HUDEP-2 (cell line): ENCODE data around the gene PHKA1.
A peak's percentile ranks its signal among the peaks of the same experiment; 100 is the strongest.
"Not testable (repeated sequence)": the region's sequence is repeated elsewhere in the genome, so short reads cannot be mapped to it uniquely, and the experiment has no call there.

Experiments used
- DNase-seq, 76 experiments: peaks; one replicate each; lab custom pipeline; 2025; ENCODE audit not compliant: unreplicated experiment in 76 of 76; lab: John Stamatoyannopoulos, UW

The PHKA1 gene

GRCh38 chrX:72669508-72669907, 44.6 kb downstream of the PHKA1 start:
- DNase-seq = not testable (repeated sequence)

DNA sequence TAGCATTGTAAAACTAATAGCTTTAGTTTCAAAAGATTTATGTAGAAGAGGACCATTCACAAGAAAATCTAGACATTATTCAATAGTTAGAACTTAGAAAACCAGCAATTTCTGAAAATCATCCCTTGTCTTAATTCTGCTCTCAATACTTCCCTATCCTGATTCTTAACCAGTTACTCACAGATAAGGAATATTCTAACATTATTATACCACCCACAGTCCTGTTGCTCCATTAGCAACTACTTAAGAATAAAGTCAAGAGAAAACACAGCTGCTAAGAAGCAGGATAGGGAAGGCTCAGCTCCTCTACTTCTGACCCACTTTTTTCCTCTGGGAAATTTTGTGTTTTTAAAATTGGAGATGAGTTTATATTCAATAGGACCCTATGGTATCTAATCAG, 47.7 kb downstream of the PHKA1 start:
- no peak for DNase-seq

DNA sequence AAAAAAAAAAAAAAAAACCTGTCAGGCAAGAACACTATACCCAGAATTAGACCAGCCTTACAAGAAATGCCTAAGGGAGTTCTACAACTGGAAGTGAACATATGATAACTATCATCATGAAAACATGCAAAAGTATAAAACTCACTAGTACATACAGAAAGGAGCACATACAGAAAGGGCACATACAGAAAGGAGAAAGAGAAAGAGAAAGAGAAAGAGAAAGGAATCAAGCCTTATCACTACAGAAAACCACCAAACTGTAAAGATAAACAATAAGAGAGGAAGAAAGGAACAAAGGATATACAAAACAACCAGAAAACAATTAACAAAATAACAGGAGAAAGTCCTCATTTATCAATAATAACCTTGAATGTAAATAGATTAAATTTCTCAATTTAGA, 50.4 kb downstream of the PHKA1 start:
- DNase-seq = no peak

- DNase-seq = no peak
Observed at GRCh38 chrX:72662020-72662747, 51.9 kb downstream of the PHKA1 start.

DNA sequence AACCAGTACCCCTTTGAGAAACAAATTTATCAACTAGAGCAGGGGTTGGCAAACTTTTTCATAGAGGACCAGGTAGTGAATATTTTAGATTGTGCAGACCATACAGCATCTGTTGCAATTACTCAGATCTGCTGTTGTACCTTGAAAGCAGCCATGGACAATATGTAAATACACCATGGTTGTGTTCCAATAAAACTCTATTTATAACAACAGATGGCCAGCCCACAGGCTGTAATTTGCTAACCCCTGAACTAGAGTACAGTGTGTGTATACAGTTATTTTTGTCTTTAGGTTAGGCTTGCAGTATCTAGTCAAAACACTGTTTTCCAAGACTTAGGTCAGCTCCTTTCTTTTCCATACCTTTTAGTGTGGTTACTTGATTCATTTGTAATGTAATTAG, 54.4 kb downstream of the PHKA1 start:
- no peak for DNase-seq

DNA sequence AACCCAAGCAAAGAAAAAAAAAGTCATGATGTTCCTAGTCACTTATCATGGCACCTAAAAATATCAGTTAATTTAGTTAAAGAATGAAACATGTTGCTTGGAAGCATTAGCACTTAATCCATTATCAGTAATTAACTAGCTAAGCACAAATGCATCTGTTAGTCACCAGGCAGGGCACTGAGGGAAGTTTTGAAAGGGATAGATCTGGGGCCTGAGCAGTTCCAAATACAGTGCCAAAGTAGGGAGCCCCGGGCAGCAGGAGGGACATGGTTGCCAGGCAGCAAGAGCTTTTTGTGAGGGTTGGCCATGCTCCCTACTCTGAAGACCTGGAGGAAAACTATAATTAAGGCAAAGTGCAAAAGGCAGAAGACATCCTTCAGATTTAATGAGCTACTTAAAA, 62.0 kb downstream of the PHKA1 start:
- DNase-seq = no peak

DNA sequence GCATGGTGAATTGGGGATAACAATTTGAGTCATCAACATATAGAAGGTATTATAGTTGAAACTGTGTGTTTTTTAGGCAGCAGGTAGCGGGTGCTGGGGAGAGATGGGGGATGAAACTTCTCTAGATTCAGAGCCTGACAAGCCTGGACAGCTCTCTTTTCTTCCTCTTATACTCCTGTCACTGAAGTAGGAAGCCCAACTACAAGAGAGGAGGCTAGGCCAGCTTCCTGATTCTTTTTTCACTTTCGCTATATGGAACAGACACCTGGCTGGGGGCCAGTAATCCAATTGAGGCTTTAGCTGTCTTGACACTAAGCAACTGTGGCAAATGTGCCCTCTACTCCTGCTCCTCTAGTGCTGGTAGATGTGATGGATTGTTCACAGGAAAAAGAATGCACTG, 69.2 kb downstream of the PHKA1 start:
- no peak for DNase-seq

DNA sequence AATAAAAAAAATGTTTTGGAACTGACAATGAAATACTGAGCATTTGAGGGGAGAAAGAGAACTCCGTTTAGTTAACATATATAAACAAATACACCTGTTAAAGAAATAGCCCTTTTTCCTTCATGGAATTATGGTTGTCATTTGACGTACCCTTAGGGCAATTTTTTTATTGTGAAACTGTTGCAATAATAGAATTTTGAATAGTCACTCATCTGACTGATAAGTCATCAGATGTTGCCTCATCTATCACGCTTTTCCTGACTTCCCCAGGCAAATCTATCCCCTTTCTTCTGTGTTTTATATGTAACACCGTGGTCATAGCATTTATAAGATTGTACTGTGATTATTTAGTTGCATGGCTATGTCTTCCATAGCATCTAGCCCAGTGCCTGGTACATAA, 72.5 kb downstream of the PHKA1 start:
- DNase-seq = no peak

- no peak for DNase-seq
Observed at GRCh38 chrX:72635930-72636329, 78.2 kb downstream of the PHKA1 start.

DNA sequence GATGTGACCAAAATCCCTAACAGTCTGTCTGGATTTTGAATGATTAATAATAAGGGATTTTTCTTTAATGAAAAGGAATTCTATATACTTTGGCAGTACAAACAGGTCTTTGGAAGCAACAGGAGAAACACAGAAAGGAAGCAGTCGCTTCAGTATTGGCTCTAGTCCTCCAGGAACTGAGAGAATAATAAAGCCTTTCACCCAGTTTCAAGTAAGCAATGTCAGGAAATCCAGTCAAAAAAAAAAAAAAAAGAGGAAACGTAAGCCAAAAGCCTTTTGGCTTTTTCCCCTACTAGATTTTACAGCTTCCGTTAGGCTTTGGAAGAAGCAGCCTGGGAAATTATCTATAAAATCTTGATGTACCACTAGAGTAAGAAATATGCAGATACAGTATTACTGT, 79.8 kb downstream of the PHKA1 start:
- no peak for DNase-seq

- no peak for DNase-seq
Observed at GRCh38 chrX:72630185-72630584, 83.9 kb downstream of the PHKA1 start.

DNA sequence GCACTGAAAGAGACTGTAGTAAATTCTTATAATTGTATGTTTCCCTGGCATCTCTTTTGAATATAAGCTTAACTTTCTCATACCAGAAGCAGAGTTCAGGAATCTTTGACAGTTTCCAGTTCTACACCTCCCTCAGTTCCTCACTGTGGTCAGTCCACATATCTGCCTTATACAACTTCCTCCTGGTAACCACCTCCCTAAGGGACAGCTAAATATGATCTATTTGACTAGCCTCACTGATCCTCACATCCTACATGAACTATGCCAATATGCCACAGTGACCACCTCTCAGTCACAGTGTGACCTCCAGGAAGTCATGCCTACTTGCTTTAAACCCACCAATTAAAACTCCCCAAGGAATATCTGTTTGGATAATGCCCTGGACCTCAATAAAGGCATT, 89.9 kb downstream of the PHKA1 start:
- no peak for DNase-seq

DNA sequence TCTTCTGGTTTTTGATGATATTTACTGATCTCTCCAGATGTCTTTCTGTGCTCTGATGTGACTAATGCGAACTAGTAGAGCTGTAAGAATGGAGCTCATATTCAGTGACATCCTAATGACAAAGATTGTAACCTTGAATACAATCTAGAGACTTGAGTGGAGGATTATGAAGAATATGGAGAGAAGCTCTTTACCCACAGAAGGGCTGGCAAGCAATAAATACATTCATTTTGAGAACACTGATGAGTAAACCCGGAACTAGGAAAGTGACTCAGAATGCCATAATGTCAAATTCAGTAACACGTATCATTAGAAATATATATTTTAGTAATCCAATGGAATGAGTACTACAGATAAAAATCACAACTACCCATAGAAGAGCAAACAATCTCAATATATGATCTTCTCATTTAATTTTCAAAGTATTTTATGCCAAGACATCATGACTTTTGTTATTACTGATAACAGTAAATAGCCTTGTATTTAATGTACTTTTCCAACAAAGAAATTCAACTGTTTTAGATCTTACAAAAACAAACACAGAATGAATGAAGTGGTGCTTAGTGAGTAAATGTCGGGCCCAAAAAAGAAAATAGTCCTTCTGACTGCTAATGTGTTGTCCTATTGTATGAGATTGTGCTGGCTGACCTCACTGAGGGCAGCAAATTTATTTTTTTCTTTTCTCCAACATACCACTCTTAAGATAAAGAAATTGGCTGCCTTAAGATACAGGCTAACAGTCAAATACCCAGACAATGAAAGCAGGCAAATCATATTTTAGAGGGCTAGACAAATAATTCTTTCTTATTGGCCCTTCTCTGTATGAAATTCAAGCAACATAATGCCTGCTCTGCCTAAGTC, 92.3 kb downstream of the PHKA1 start:
- DNase-seq = no peak

- DNase-seq = no peak
Observed at GRCh38 chrX:72621163-72621562, 92.9 kb downstream of the PHKA1 start.

DNA sequence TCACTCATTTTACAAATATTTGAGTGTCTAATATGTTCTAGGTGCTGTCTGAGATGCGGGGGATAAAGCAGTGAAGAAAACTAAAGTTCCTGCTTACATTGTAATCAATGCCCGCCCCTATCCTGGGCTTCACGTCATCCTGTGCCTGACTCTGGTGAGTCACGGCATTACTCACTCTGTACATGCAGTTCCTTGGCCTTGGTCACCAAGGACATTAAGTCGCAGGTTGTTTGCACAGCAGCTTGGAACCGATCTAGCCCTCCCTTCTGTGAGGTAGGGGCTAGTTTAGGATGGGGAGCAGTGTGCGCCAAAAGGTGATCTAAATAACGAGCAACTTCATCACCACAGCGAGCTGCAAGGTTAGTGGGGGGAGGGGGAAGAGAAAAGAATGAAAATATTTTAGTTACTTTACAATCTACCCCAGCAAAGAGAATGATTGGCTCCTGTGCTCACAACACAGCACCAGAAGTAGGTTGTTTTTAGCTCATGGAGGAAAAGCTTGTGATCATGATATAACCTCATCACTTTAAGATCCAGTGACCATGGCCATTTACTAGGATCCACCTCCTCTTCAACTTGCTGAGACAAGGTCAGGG, 93.5 kb downstream of the PHKA1 start:
- DNase-seq = peak in 3 of 76 experiments; percentile 0 to 3 (median 0)

DNA sequence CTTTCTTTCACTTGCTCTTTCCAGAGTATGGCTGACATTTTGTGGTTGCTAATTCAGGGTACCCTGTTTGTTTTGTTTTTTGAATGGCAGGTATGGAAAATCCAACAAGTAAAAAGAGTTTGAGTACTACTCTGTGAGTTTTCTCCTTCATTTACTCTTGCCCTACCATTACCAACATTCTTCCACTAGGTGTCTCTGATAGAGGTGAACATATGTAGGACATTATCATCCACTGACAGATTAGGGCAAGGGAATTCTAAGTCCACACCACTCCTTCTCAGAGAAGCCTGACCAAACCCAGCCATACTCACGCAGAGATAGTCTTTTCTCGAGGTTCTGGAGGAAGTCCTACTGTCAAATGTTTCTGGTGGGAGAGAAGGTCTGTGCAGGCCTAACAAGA, 104.8 kb downstream of the PHKA1 start:
- peak in 1 of 76 experiments; percentile 0 for DNase-seq

DNA sequence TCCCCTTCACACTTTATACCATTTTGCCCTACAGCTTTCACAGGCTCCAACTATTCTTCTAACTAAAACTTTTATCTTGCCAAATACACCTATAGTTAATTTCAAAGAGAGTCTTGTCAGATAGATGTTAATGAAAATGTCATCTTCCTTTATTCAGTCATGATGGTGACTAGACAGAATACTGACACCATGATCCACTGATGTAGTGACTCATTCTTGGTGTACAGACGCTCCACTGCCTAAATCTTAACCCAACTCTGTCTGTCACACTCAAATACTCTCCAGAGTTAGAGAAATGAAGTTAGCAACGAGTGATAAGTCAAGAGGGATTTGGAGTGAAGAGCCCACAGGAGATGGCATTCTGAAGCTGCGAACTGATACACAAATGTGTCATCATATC, 109.4 kb downstream of the PHKA1 start:
- DNase-seq = no peak

GRCh38 chrX:72604112-72604511, 110.0 kb downstream of the PHKA1 start:
- no peak for DNase-seq

DNA sequence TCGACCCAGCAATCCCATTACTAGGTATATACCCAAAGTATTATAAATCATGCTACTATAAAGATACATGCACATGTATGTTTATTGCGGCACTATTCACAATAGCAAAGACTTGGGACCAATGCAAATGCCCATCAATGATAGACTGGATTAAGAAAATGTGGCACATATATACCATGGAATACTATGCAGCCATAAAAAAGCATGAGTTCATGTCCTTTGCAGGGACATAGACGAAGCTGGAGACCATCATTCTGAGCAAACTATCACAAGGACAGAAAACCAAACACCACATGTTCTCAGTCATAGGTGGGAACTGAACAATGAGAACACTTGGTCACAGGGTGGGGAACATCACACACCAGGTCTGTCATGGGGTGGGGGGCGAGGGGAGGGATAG, 123.1 kb downstream of the PHKA1 start:
- not testable (repeated sequence) for DNase-seq

DNA sequence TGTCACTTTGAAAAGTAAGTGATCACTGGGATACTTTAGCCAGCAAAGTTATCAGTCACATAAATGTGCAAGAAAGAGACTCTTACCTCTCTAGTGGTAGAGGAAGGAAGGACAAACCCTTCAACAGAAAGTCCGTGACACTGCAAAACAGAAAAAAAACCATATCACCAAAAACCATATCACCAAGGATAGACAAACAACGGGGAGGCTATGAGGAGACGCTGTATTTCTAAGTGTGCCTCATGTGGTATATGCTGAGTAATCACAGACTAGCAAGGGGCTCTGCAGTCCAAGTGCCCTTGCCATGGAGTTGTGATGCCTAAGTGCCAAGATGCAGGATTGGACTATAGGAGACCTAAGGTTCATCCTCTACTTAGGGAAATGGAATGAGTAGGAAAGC, 129.9 kb downstream of the PHKA1 start:
- DNase-seq = peak in 1 of 76 experiments; percentile 1

DNA sequence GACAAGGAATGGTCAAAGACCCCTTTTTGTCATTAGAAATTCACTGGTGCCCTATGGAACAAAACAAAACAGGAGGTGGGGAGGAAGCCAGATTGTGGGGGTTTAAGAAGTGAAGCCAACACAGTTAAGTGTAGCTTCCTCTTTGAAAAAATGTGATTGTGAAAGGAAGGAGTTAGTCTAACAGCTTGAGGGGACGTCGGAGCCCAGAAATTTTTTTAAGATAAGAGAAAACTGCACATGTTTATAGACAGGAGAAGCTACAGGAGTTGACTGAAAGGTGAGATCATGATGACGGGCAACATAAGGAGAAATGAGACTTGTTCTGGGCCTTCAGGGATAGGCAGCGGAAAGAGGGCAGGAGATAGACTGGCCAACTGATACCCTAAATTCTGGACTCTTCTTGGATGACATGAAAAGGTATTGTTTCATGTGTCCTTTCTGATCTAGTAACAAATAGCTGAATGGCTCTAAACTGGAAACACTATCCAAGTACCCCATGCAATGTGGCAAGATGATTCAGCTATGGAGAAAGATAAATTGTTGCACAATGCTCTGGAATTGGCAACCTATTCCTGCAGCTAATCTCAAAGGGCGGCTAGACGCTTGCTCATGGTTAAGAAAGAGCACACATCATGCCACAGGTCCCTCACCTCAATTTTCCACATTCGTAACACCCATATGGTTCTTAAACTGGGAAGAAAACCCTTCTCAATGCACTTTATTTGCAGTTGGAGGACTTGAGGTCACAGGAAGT, 137.8 kb downstream of the PHKA1 start:
- DNase-seq = no peak
